Astrocyte of the cerebellum (primary cell): Measurements from ENCODE around the gene DNAJB2.

Experiments used
- DNase-seq: peaks from one replicate; pipeline ENCODE4 v3.0.0-alpha.2; 2011; ENCODE audit warnings: low read depth
- H3K4me3 ChIP-seq: 2 replicates; pipeline ENCODE4 v1.5.1; 2011; ENCODE audit warnings: mild to moderate bottlenecking, low read depth, low read length, moderate library complexity
- CTCF ChIP-seq: IDR thresholded peaks from 2 replicates; pipeline ENCODE4 v1.5.1; 2012; ENCODE audit warnings: low read length, low read depth, moderate library complexity, mild to moderate bottlenecking; ENCODE audit errors: missing control alignments
- in situ Hi-C: cut with HindIII; loops from 2 replicates; pipeline ENCODE4 v1.10.0; 2017; ENCODE audit warnings: low sequenced_read_pairs

The DNAJB2 gene

GRCh38 chr2:219325657-219326315 is 46.6 kb downstream of the DNAJB2 start:
- H3K4me3 ChIP-seq: no peak overlapping the region
- no peak for DNase-seq
- no peak for TF ChIP-seq CTCF
- in situ Hi-C loops: no loop called here

DNA sequence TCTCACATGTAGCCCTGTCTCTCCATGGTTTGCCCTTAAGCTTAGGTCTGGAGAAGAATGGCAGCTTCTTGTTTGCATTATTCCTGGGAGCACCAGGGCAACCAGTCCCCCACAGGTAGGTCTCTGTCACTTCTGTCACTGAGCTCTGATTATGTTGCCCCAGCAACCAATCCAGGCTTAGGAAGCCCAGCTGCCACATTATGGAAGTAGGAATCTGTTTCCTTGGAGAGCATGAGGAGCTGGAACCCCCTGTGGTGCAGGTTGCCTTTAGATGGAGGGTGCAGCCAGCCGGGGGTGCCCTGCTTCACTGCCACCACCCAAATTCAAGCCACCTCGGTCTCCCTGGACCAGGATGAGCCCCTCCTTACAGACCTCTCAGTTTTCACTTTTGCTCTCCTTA is 48.6 kb downstream of the DNAJB2 start:
- in situ Hi-C loops: no loop called here
- no peak for DNase-seq
- TF ChIP-seq CTCF: no peak

GRCh38 chr2:219331560-219332213 is 52.5 kb downstream of the DNAJB2 start:
- no peak for TF ChIP-seq CTCF
- in situ Hi-C loops: no loop called here
- H3K4me3 ChIP-seq: no peak overlapping the region
- DNase-seq: no peak

More for the DNA sequence above, 48.6 kb downstream of the DNAJB2 start:
- no peak overlapping the region for H3K4me3 ChIP-seq

DNA sequence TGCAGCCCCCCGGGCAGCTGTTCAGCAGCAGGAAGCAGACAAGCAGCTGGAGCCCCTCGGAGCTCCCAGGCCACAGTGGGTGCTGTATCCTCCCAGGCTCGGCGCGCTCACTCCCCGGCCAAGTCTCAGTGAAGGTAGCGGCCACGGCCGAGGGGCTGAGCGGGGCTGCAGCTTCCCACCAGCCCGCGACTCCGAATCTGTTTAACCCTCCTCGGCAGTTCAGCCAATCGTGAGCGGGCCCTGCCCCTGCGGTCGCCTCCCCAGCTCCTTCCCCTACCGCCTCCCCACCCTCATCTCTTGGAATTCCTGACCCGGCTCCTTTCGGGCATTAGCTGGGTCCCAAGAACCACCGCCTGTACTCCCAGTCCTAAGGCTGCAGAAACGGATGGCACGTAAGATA is 53.4 kb downstream of the DNAJB2 start, which contains the start of gene RESP18:
TSS of gene RESP18 (minus strand) at position 203 of the 400 bp plus-strand sequence.
- no peak within 1 kb of the TSS for H3K4me3 ChIP-seq
- in situ Hi-C loops: no loop called here
- no peak for DNase-seq
- TF ChIP-seq CTCF: no peak

DNA sequence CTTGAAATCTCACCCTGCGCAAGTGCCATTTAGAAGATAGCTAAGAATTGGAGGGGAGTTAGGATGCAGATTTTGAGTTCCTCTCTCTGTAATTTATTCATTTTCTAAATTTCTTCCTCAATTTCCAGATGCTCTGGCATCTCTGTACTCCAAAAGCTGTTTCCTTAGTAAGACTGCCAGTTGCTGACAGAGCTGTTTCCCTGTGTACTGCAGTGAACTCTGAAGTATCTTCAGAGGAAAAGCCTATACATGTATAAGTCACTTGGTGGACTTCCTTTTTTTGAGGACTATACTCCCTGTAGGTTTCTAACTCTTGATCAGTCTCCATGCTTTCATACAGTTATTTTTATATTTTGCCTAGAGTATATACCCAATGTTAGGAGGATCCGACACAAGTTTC is 54.9 kb downstream of the DNAJB2 start:
- H3K4me3 ChIP-seq: no peak overlapping the region
- no peak for DNase-seq
- TF ChIP-seq CTCF: no peak
- in situ Hi-C loops: no loop called here

DNA sequence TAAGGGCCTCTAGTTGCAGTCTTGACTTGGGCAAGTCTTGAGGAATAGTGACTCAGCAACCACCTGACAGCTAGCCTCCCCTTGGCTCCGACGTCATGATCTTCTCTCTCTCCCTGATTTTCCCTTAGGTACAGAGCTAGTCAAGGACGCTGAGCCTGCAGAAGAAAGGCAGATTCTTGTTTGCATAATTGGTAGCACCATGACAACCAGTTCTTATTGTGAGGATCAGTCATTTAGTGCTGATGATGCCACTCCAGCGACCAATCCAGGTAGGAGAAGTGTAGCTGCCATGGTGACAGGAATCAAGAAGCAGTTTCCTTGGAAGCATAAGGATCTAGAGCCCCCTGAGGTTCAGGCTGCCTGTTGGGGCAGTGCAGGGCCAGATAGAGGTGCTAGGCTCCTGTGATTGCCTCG is 56.2 kb downstream of the DNAJB2 start:
- TF ChIP-seq CTCF: no peak
- no peak overlapping the region for H3K4me3 ChIP-seq
- no peak for DNase-seq
- in situ Hi-C loops: no loop called here
